GM21390 (cell line): ENCODE results near the gene FBXO8.

Experiments used
- ATAC-seq: cut with Tn5 transposase; IDR thresholded peaks from one replicate; pipeline ENCODE4 v1.9.1; 2021; ENCODE audit not compliant: unreplicated experiment

The FBXO8 gene

DNA sequence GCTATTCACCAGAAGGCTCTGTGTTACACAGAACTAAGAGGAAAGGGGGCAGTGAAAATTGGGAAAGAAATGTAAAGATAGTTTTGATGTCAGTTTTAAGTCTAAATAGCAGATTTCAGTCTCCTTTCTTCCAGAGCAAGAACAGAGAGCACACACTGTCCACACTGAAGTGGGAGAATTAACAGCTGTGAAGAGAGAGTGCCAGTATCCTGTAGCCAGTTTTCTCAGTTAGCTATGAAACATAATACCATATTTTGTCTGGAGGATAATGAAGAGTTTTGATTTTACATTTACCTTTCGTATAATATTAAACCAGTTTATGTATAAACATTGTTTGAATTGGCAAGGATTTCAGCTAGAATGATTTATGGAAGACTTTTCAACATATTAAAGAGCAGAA, 35.1 kb downstream of the FBXO8 start:
- ATAC-seq, result no peak

DNA sequence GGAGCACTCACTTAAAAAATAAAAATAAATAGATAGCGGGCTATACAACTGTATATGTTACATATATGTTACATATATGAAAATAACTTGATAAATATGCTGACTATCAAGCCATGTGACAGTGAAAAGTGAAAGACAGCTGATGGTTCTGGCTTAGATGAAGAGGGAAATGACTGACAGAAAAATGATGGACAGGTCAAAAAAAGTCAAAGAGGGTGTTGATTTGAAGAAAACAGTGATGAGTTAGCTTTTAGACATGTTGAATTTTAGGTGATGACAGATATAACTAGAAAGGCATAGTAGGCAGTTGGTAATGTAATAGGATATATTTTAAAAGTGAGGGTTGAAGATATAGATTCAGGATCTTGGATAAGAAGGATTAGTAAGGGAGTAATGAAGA, 37.8 kb downstream of the FBXO8 start:
- no peak for ATAC-seq

- no peak for ATAC-seq
Measured at GRCh38 chr4:174244441-174244840, 39.0 kb downstream of the FBXO8 start.

DNA sequence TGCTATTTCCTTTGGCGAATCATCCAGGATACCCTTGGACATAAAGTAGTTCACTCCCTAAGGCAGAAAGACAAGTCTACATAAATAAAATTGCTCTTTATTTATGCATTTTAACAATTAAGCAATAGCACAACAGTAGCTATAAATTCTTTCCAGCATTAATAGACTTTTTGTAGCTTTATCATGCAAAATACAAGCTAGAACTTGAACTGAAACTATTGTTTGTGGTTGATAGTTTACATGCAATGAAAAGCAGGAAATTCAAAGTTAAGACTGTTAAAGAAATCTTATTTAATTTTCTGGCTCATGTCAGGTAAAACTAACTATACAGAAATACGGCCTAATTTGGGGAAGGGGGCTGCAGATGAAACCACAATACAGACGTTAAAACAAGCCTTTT, 42.3 kb downstream of the FBXO8 start:
- no peak for ATAC-seq

GRCh38 chr4:174236359-174236758, 47.1 kb downstream of the FBXO8 start:
- no peak for ATAC-seq

- ATAC-seq, result no peak
Measured at GRCh38 chr4:174230680-174231079, 52.8 kb downstream of the FBXO8 start.

GRCh38 chr4:174230148-174230547, 53.3 kb downstream of the FBXO8 start:
- no peak for ATAC-seq

GRCh38 chr4:174228988-174229387, 54.5 kb downstream of the FBXO8 start:
- ATAC-seq, result no peak

- no peak for ATAC-seq
Measured at GRCh38 chr4:174225349-174226049, 58.0 kb downstream of the FBXO8 start.

DNA sequence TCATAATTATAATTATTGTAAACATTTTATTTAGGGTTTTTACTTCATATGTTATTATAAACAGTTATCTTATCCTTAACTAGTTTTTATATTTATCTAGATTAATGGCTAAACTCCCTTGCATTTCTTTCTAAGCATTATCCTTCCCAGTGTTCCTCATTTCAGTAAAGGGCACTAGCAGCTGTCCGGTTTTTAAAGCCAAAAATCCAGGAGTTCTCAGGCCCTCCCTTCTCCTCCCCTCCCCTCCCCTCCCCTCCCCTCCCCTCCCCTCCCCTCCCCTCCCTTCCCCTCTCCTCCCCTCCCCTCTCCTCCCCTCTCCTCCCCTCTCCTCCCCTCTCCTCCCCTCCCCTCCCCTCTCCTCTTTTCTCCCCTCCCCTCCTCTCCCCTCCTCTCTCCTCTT, 58.9 kb downstream of the FBXO8 start:
- ATAC-seq, result no peak

DNA sequence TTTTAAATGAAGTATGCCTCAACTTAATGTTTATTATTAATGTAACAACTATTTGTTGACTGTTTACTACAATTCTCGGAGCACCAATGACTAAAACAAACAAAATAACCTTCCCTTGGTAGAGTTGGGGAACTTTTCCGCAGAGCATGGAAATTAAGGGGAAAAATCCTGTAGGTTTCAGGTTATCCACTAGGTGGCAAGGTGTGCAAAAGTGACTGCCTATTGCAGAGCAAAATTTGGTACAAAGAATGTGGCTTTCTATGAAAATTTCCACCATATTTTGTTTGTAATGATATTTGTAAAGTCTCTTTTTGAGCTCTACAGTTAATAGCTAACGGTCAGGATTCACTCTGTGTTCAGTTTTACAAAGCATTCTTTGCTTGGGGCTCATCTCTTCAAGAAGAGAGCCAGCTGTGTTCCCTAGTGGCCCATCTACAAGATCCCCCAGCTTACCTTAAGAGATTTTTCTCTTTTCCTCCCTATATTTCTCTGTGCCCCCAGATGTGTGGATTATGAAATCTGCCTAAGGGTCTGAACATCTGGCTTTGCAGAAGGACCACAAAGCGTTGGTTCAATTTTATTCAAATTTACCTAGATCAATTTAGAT, 61.1 kb downstream of the FBXO8 start:
- peak; percentile 78 for ATAC-seq

GRCh38 chr4:174218127-174218790, 65.2 kb downstream of the FBXO8 start:
- ATAC-seq, result no peak

- ATAC-seq, result no peak
Measured at GRCh38 chr4:174217273-174218126, 66.0 kb downstream of the FBXO8 start.

- no peak for ATAC-seq
Measured at GRCh38 chr4:174216799-174217272, 66.6 kb downstream of the FBXO8 start.

- ATAC-seq, result no peak
Measured at GRCh38 chr4:174215961-174216680, 67.3 kb downstream of the FBXO8 start.

- no peak for ATAC-seq
Measured at GRCh38 chr4:174215057-174215456, 68.4 kb downstream of the FBXO8 start.

GRCh38 chr4:174214101-174214878, 69.2 kb downstream of the FBXO8 start:
- ATAC-seq, result no peak

- ATAC-seq, result no peak
Measured at GRCh38 chr4:174213731-174214100, 69.8 kb downstream of the FBXO8 start.

- no peak for ATAC-seq
Measured at GRCh38 chr4:174212061-174212460, 71.4 kb downstream of the FBXO8 start.

- ATAC-seq, result no peak
Measured at GRCh38 chr4:174211622-174212044, 71.8 kb downstream of the FBXO8 start.
